ENCODE data around the gene SUPT20HL1. TPM values are rescaled to one million over a fixed set of nuclear protein-coding genes. Genes with fewer than 3 reads are reported as not detected.

Gene SUPT20HL1
- total and polyA plus RNA-seq, 10 of the 15 experiments (the other 5 are each of a cell fraction or from before 2014, with no cell fraction given) = not detected

- ATAC-seq (no peak), FAIRE-seq (no peak), DNase-seq (ENCODE audit: low read depth, low spot score) (no peak)
- H4K20me1 ChIP-seq (ENCODE audit: control insufficient read depth, insufficient read depth) = no peaks in the 10 kb centered on the region
- no peak for TF ChIP-seq ATF2 (IDR thresholded peaks at IDR 0.05; ENCODE audit: low read length)
- no peak for TF ChIP-seq FOXK2 (IDR thresholded peaks at IDR 0.05)
- TF ChIP-seq BCLAF1 (IDR thresholded peaks at IDR 0.05) = no peak
- no peak for TF ChIP-seq IRF5 (IDR thresholded peaks at IDR 0.05; ENCODE audit: borderline replicate concordance)
- no peak for TF ChIP-seq SREBF1 (IDR thresholded peaks at IDR 0.05; ENCODE audit: low read length)
- no peak for TF ChIP-seq HCFC1 (IDR thresholded peaks at IDR 0.05; ENCODE audit: low read length)
- no peak for TF ChIP-seq ESRRA (IDR thresholded peaks at IDR 0.05; ENCODE audit: low read length)
- TF ChIP-seq JUND (IDR thresholded peaks at IDR 0.05; ENCODE audit: low read depth, low read length) = no peak
- no peak for TF ChIP-seq IKZF1 (conservative IDR thresholded peaks at IDR 0.05)
- TF ChIP-seq ETV6 (conservative IDR thresholded peaks at IDR 0.05 in 1 of 2, IDR thresholded peaks at IDR 0.05 in 1 of 2; ENCODE audit: borderline replicate concordance in 1 of 2, low read depth in 1 of 2) = no peak
- TF ChIP-seq SPI1 (IDR thresholded peaks at IDR 0.05; ENCODE audit: borderline replicate concordance, insufficient read depth, low read depth, low read length) = no peak
- no peak for TF ChIP-seq SMAD5 (IDR thresholded peaks at IDR 0.05; ENCODE audit: low read depth)
- no peak for TF ChIP-seq CUX1 (IDR thresholded peaks at IDR 0.05; ENCODE audit: insufficient replicate concordance, low read depth, low read length)
- no peak overlapping the region for H3K27ac ChIP-seq (ENCODE audit: control insufficient read depth, insufficient read depth)
- H3K4me1 ChIP-seq (ENCODE audit: control insufficient read depth, insufficient read depth, low read length) = no peaks in the 10 kb centered on the region
- no peak overlapping the region for H3K4me3 ChIP-seq
- no peaks in the 10 kb centered on the region for H3K36me3 ChIP-seq (ENCODE audit: control insufficient read depth in 2 of 2, insufficient read depth in 2 of 2, low read length in 1 of 2)
- POLR2A ChIA-PET = no interaction called here
- H3K9me3 ChIP-seq (replicated peaks; ENCODE audit: control insufficient read depth, insufficient read depth, low read length) = no peaks in the 10 kb centered on the region
- CTCF ChIA-PET = interaction anchor here (0.6 to 4.5 kb wide), 14 partner anchors 12 to 774 kb away, joined by 3 to 32 read pairs (median 6); no protein-coding TSS in a partner anchor
- SMC1A ChIA-PET (ENCODE audit: uncharacterized antibody, unreplicated experiment) = interaction anchor here (0.9 to 3.2 kb wide), 11 partner anchors 12 to 775 kb away, joined by 3 to 16 read pairs (median 6); no protein-coding TSS in a partner anchor
- BruUV-seq (replicated peaks) = no TSS peak
- H3K79me2 ChIP-seq (ENCODE audit: control insufficient read depth, insufficient read depth, low read length) = no peaks in the 10 kb centered on the region
- 0% methylated on average over 1 of the region's 1 CpG for WGBS (ENCODE audit: insufficient coverage, insufficient replicate concordance, low lambda C conversion rate, missing lambda C conversion rate)
- in situ Hi-C loops (cut with MboI) (loop anchor here (10.0 kb wide), 1 partner anchor 775 kb away; no protein-coding TSS in a partner anchor), intact Hi-C loops (cut with micrococcal nuclease; ENCODE audit: unreplicated experiment) (loop anchor here (2.0 to 5.0 kb wide), 3 partner anchors 113 to 772 kb away; no protein-coding TSS in a partner anchor)
- no peak overlapping the region for H3K4me2 ChIP-seq (ENCODE audit: control insufficient read depth, insufficient read depth)
- RAD21 ChIA-PET (ENCODE audit: unreplicated experiment) = interaction anchor here (0.5 to 1.1 kb wide), 3 partner anchors 37 to 131 kb away, joined by 3 read pairs; no protein-coding TSS in a partner anchor
- peaks cover 0 to 2% of the 10 kb centered on the region in 2 experiments; a peak in 1 of 4 replicates for H3K27me3 ChIP-seq (replicated peaks in 1 of 2; ENCODE audit: control insufficient read depth in 2 of 2, insufficient read depth in 2 of 2, low read length in 1 of 2)
- H3K9ac ChIP-seq (ENCODE audit: control insufficient read depth, insufficient read depth, low read length) = no peak overlapping the region
- H2AFZ ChIP-seq (ENCODE audit: control insufficient read depth, low read depth, low read length) = no peak overlapping the region
These were observed 9.4 kb downstream of the SUPT20HL1 start for GRCh38 chrX:24369816-24370215.
